HG02870 (cell line): Measurements from ENCODE around the gene PLEKHH2.

ENCODE experiments used
- ATAC-seq: cut with Tn5 transposase; IDR thresholded peaks from one replicate; pipeline ENCODE4 v1.9.1; 2021; ENCODE audit warnings: mild to moderate bottlenecking, moderate library complexity; ENCODE audit not compliant: unreplicated experiment

Gene PLEKHH2

DNA sequence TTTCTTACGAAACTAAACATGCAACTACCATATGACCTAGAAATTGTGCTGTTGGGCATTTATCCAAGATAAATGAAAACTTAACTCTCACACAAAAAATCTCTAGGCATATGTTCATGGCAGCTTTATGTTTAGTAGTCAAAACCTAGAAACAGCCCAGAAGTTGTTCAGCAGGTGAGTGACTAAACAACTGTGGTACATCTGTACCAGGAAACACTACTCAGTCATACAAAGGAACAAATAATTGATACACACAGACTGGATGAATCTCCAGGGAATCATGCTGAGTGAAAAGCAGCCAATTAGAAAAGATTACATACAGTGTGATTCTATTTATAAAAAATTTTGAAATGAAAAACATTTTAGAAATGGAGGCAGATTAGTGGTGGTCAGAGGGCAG is 166.1 kb downstream of the PLEKHH2 start:
- ATAC-seq = no peak

DNA sequence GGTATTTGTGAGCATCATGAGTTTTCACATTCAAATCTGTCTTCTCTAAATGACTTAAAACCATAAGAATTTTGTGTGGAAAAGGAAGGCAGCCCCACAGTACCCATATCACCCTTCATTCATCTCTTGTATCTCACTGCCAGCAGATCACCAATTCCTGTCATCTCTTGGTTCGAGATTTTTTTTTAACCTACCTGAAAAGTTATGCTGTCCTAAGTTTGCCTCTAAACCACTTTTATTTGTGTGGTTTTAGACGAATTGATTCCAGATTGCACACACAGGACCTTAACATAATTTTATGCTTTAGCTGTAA is 169.6 kb downstream of the PLEKHH2 start:
- ATAC-seq = no peak

DNA sequence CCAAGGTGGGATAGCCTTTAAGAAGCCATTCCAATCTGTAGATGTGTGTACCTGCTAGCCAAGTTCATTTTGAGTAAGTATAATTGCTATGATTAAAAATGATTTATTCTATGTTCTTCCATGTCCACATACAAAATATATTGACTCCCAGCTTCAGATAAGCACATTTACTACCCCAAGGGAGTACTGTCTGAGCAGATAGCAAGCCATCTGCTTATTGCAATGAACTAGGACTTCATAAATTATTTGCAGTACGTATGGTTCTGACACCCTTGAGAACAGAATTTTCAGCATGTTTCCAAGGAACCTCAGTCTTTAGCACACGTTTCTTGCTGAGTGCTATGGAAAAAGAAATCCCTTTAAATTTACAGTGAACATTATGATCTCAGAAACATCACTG is 173.4 kb downstream of the PLEKHH2 start:
- ATAC-seq = no peak

DNA sequence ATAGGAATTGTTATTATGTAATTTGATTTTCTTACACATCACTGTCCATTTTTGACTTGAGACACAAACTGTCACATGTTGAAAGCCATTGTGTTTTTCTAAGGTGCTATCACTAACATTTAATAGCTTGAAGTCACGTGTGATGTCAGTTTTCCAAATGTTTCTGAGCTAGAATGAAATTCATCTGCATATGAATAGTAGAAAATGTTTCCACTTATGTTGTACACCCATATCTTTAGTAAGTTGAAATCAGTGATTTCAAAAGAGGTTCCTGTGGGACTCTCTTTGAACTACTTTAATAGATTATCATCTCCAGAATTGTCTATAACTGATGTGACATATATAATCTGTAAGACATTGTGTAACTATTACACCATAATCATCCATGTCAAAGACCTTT is 173.8 kb downstream of the PLEKHH2 start:
- no peak for ATAC-seq

DNA sequence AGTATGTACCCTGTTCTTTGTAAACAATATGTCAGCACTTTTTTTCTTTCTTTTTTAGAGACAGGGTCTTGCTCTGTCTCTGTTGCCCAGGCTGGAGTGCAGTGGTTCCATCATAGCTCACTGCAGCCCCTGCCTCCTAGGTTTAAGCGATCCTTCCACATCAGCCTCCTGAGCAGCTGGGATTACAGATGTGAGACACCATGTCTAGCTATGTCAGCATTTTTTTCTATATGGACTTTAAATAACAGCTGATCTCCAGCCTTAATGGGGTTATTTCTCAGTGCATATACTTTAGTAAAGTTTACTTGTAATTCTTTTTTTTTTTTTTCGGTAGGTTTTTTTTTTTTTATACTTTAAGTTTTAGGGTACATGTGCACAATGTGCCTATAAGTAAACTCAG is 174.9 kb downstream of the PLEKHH2 start:
- no peak for ATAC-seq

DNA sequence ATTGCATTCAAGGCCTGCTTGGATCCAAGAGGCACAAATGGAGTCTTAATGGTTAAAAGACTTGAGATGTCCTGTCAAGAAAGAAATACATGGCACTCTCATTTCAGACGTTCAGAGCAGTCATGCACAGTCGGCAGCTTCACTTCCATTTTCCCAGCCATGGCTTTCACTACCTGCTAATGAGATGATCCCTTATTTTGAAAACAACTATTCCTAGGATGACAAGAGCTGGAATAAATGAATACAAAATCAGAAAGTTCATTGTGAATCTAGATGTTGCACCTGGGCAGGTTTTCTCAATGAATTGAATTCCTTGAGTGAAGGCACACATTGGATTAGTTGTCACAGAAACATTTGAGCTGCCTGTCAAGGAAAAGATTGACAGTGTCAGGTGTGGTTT is 175.9 kb downstream of the PLEKHH2 start:
- ATAC-seq = no peak

DNA sequence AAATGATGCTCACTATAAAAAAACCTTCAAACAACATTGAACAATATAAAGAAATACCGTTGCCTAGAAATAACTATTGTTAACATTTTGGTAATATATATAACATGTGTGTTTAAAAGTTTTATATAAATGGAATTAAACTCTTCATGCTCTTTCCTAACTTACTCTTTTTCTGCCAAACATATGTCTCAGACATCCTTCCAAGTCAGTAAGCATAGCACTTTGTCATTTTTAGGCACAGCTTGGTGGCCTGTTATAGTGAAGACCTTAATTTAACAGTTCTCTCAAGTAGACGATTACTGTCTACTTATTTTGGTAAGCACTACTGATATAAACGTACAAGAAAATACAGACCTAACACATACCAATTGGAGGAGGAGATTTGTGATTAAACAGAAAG is 177.7 kb downstream of the PLEKHH2 start:
- ATAC-seq = no peak
